K562 (cell line): ENCODE data around the gene CD70. TPM values are rescaled to one million over a fixed set of nuclear protein-coding genes. Genes with fewer than 3 reads are reported as not detected.

Experiments
- ARID3B ChIP-seq: fragments of 250-450 bp; sonication (Bioruptor Pico); IDR thresholded peaks from 2 replicates; pipeline ENCODE4 v1.4.0; 2020; ENCODE audit warnings: borderline replicate concordance
- ASH1L ChIP-seq: fragments of 450-650 bp; IDR thresholded peaks from 2 replicates; pipeline ENCODE4 v1.6.1; 2018; ENCODE audit warnings: borderline replicate concordance, mild to moderate bottlenecking, low read depth; ENCODE audit not compliant: partially characterized antibody
- CCNT2 ChIP-seq: IDR thresholded peaks from 2 replicates; pipeline ENCODE4 v1.6.1; 2011; ENCODE audit warnings: borderline replicate concordance, low read depth, mild to moderate bottlenecking, moderate library complexity, mixed read lengths, low read length; ENCODE audit not compliant: insufficient read length; ENCODE audit errors: extremely low read depth
- CREB3 ChIP-seq: fragments of 450-650 bp; conservative IDR thresholded peaks from 2 replicates; pipeline ENCODE4 v1.6.1; 2016; ENCODE audit warnings: missing genetic modification characterization, low read depth, mild to moderate bottlenecking, missing compliant biosample characterization, moderate library complexity
- DPF2 ChIP-seq: fragments of 450-650 bp; IDR thresholded peaks from 2 replicates; pipeline ENCODE4 v1.6.1; 2016
- E2F3 ChIP-seq: fragments of 250-450 bp; sonication (Bioruptor Pico); IDR thresholded peaks from 2 replicates; pipeline ENCODE4 v1.4.0; 2020; ENCODE audit warnings: mild to moderate bottlenecking
- ELK1 ChIP-seq: sonication (generic); formaldehyde crosslinking; IDR thresholded peaks from 2 replicates; pipeline ENCODE4 v1.8.1; 2022; ENCODE audit warnings: missing genetic modification reagents
- ESRRA ChIP-seq: fragments of 450-650 bp; IDR thresholded peaks from 2 replicates; pipeline ENCODE4 v1.6.1; 2014; ENCODE audit warnings: low read depth, mild to moderate bottlenecking, moderate library complexity, borderline replicate concordance
- ETS2 ChIP-seq: IDR thresholded peaks from 2 replicates; pipeline ENCODE4 v1.6.1; 2016; ENCODE audit warnings: borderline replicate concordance, missing genetic modification characterization, mild to moderate bottlenecking, moderate library complexity, missing compliant biosample characterization; ENCODE audit not compliant: poor library complexity, severe bottlenecking
- FOXM1 ChIP-seq, 2 experiments: fragments of 450-650 bp in 1 of 2; sonication (generic) in 1 of 2; formaldehyde crosslinking in 1 of 2; IDR thresholded peaks; 2 replicates each; pipeline versions ENCODE4 v1.6.1 to v1.9.0; 2017 to 2022; ENCODE audit warnings: low read depth in 2 of 2, mild to moderate bottlenecking in 2 of 2, missing genetic modification reagents in 1 of 2, moderate library complexity in 1 of 2
- GABPB2 ChIP-seq: fragments of 250-450 bp; sonication (Bioruptor Pico); conservative IDR thresholded peaks from 2 replicates; pipeline ENCODE4 v1.5.1; 2021; ENCODE audit warnings: mild to moderate bottlenecking
- HEY1 ChIP-seq: fragments of 250-450 bp; sonication (Bioruptor Pico); IDR thresholded peaks from 2 replicates; pipeline ENCODE4 v1.5.0; 2020; ENCODE audit warnings: mild to moderate bottlenecking, moderate library complexity, borderline replicate concordance
- KLF10 ChIP-seq: fragments of 250-450 bp; sonication (Bioruptor Pico); IDR thresholded peaks from 2 replicates; pipeline ENCODE4 v1.6.1; 2021; ENCODE audit warnings: matching md5 sums
- LARP7 ChIP-seq: fragments of 450-650 bp; IDR thresholded peaks from 2 replicates; pipeline ENCODE4 v1.6.1; 2016
- MXI1 ChIP-seq: IDR thresholded peaks from 2 replicates; pipeline ENCODE4 v1.6.1; 2011; ENCODE audit warnings: low read depth, mild to moderate bottlenecking, improper control_type of control experiment, low read length
- MYNN ChIP-seq, 2 experiments: sonication (generic); formaldehyde crosslinking in 1 of 2; IDR thresholded peaks; 2 replicates each; pipeline versions ENCODE4 v1.5.0 to v1.6.1; 2016 to 2020; ENCODE audit warnings: antibody characterized with exemption in 1 of 2, missing genetic modification reagents in 1 of 2
- PHF8 ChIP-seq: fragments of 200-600 bp; sonication (generic); IDR thresholded peaks from 2 replicates; pipeline ENCODE4 v1.6.1; 2012; ENCODE audit warnings: mixed run types, mild to moderate bottlenecking, inconsistent platforms, low read length, moderate library complexity, borderline replicate concordance
- RFX1 ChIP-seq: fragments of 450-650 bp; IDR thresholded peaks from 2 replicates; pipeline ENCODE4 v1.6.1; 2016; ENCODE audit warnings: mild to moderate bottlenecking, moderate library complexity
- SP1 ChIP-seq: sonication (generic); formaldehyde crosslinking; IDR thresholded peaks from 2 replicates; pipeline ENCODE4 v1.8.1; 2022; ENCODE audit warnings: mild to moderate bottlenecking, missing genetic modification reagents
- SRSF1 ChIP-seq: fragments of 200-400 bp; formaldehyde crosslinking; IDR thresholded peaks from 2 replicates; pipeline ENCODE4 v1.6.1; 2017; ENCODE audit warnings: mild to moderate bottlenecking, low read depth, low read length, moderate library complexity
- YBX1 ChIP-seq: fragments of 450-650 bp; IDR thresholded peaks from 2 replicates; pipeline ENCODE4 v1.7.1; 2016; ENCODE audit warnings: mild to moderate bottlenecking
- ZBTB8A ChIP-seq: fragments of 450-650 bp; IDR thresholded peaks from 2 replicates; pipeline ENCODE4 v1.6.1; 2018; ENCODE audit warnings: mild to moderate bottlenecking, moderate library complexity; ENCODE audit not compliant: partially characterized antibody
- ZNF23 ChIP-seq: fragments of 250-450 bp; sonication (Bioruptor Pico); IDR thresholded peaks from 2 replicates; pipeline ENCODE4 v1.4.0; 2020; ENCODE audit warnings: mild to moderate bottlenecking
- ZNF699 ChIP-seq: fragments of 250-450 bp; sonication (Bioruptor Pico); IDR thresholded peaks from 2 replicates; pipeline ENCODE4 v1.8.0; 2021; ENCODE audit warnings: mild to moderate bottlenecking, moderate library complexity; ENCODE audit not compliant: insufficient replicate concordance
- ZNF780A ChIP-seq: fragments of 250-450 bp; sonication (Bioruptor Pico); IDR thresholded peaks from 2 replicates; pipeline ENCODE4 v1.5.0; 2021; ENCODE audit warnings: mild to moderate bottlenecking
- polyA plus RNA-seq, 8 experiments: library from polyadenylated mRNA; depleted of rRNA in 4 of 8; stranded (reverse) in 5 of 8; unstranded in 3 of 8; fragments of >200 nt; fragmentation: Nextera tagmentation in 2 of 8; fragmentation: Illumina TruSeq in 1 of 8; extraction: Ambion mirVana in 2 of 8; extraction: Trizol in 1 of 8; gene quantifications; 2 replicates each; pipeline versions ENCODE4 v1.2.1 to v1.2.3, GENCODE V29; 2011 to 2014; ENCODE audit warnings: inconsistent platforms in 1 of 8, missing spikeins in 1 of 8
- total RNA-seq, 7 experiments: library from RNA; depleted of rRNA in 6 of 7; stranded (reverse); fragments of >200 nt in 6 of 7; fragmentation: Illumina TruSeq in 2 of 7; extraction: Trizol in 2 of 7; gene quantifications; 2 replicates each; pipeline versions ENCODE4 v1.2.1 to v1.2.3, GENCODE V29; 2011 to 2021; ENCODE audit warnings: low replicate concordance in 1 of 7

CD70 gene
- total and polyA plus RNA-seq, 9 of the 15 experiments (the other 6 are each of a cell fraction or from before 2014, with no cell fraction given) = 0.06 to 0.58 (median 0.33) TPM; not detected in 4

- TF ChIP-seq PHF8 = no peak; the same call in 1 of the 2 replicates
- no peak for TF ChIP-seq ZBTB8A
- TF ChIP-seq SRSF1 = no peak
- TF ChIP-seq ZNF780A (CRISPR knock-in tag) = no peak
- TF ChIP-seq ZNF23 = no peak
- no peak for TF ChIP-seq GABPB2 (CRISPR knock-in tag)
- TF ChIP-seq LARP7 = no peak
- no peak for TF ChIP-seq CREB3
- TF ChIP-seq CCNT2 = no peak
- TF ChIP-seq FOXM1 (IDR thresholded peaks at IDR 0.05; ENCODE audit: low read depth) = no peak
- no peak for TF ChIP-seq FOXM1 (CRISPR knock-in tag; IDR thresholded peaks at IDR 0.05; ENCODE audit: low read depth)
- 0 out of 2 replicates have a peak, but pooled peaks have one; percentile 10 for TF ChIP-seq MYNN (IDR thresholded peaks at IDR 0.05)
- no peak for TF ChIP-seq MYNN (CRISPR knock-in tag; IDR thresholded peaks at IDR 0.05)
- TF ChIP-seq ELK1 (CRISPR knock-in tag) = no peak
- TF ChIP-seq ZNF699 (CRISPR knock-in tag) = no peak
- TF ChIP-seq ASH1L = no peak
- TF ChIP-seq YBX1 = no peak
- no peak for TF ChIP-seq RFX1
- no peak for TF ChIP-seq E2F3 (CRISPR knock-in tag)
- no peak for TF ChIP-seq KLF10
- TF ChIP-seq SP1 (CRISPR knock-in tag) = peak; percentile 57
- no peak for TF ChIP-seq ARID3B
- TF ChIP-seq ESRRA = peak; percentile 27; the same call in 1 of the 2 replicates
- TF ChIP-seq ETS2 (tag) = no peak
- no peak for TF ChIP-seq MXI1
- 0 out of 2 replicates have a peak, but pooled peaks have one; percentile 23 for TF ChIP-seq DPF2
- no peak for TF ChIP-seq HEY1 (CRISPR knock-in tag)
These were observed 39.1 kb downstream of the CD70 start (continued) for GRCh38 chr19:6551607-6552450.
